Measurements from ENCODE around the gene ERGIC1. TPM values are rescaled to one million over a fixed set of nuclear protein-coding genes. Genes with fewer than 3 reads are reported as not detected.
A peak's percentile ranks its signal among the peaks of the same experiment; 100 is the strongest.

The ERGIC1 gene
- total and polyA plus RNA-seq, 2 of the 13 experiments (the other 11 are each of a cell fraction or from before 2014, with no cell fraction given): 78.5 to 184 TPM

- TF ChIP-seq MEF2D (CRISPR knock-in tag; IDR thresholded peaks at IDR 0.05): 0 out of 2 replicates have a peak, but pooled peaks have one; percentile 23
- no peak for TF ChIP-seq E2F1 (CRISPR knock-in tag; IDR thresholded peaks at IDR 0.05)
- no peak for TF ChIP-seq ZNF343 (CRISPR knock-in tag; IDR thresholded peaks at IDR 0.05)
- TF ChIP-seq PAXIP1 (CRISPR knock-in tag; conservative IDR thresholded peaks at IDR 0.05): no peak; the same call in 1 of the 2 replicates
- no peak for TF ChIP-seq EP300 (IDR thresholded peaks at IDR 0.05; ENCODE audit: low read depth in 2 of 2, low read length in 2 of 2)
- TF ChIP-seq EP300 (CRISPR knock-in tag; IDR thresholded peaks at IDR 0.05; ENCODE audit: borderline replicate concordance): no peak
- TF ChIP-seq SKI (IDR thresholded peaks at IDR 0.05; ENCODE audit: partially characterized antibody): no peak
- no peak for TF ChIP-seq ZNF564 (CRISPR knock-in tag; IDR thresholded peaks at IDR 0.05)
- no peak for TF ChIP-seq TEAD3 (CRISPR knock-in tag; optimal IDR thresholded peaks at IDR 0.05; ENCODE audit: borderline replicate concordance)
- TF ChIP-seq ZNF556 (CRISPR knock-in tag; IDR thresholded peaks at IDR 0.05; ENCODE audit: borderline replicate concordance): peak; percentile 13; the same call in 1 of the 2 replicates
- TF ChIP-seq ZNF124 (CRISPR knock-in tag; IDR thresholded peaks at IDR 0.05): no peak
- TF ChIP-seq PITX1 (CRISPR knock-in tag; IDR thresholded peaks at IDR 0.05): no peak
- no peak for TF ChIP-seq ZNF513 (CRISPR knock-in tag; conservative IDR thresholded peaks at IDR 0.05)
- no peak for TF ChIP-seq KDM5B (CRISPR knock-in tag; IDR thresholded peaks at IDR 0.05; ENCODE audit: borderline replicate concordance)
- no peak for TF ChIP-seq DMTF1 (CRISPR knock-in tag; IDR thresholded peaks at IDR 0.05)
- TF ChIP-seq CEBPG (CRISPR knock-in tag; IDR thresholded peaks at IDR 0.05): no peak
- no peak for TF ChIP-seq ZNF281 (CRISPR knock-in tag; IDR thresholded peaks at IDR 0.05; ENCODE audit: borderline replicate concordance)
- no peak for TF ChIP-seq ZNF510 (CRISPR knock-in tag; IDR thresholded peaks at IDR 0.05; ENCODE audit: low read depth)
Measured at GRCh38 chr5:172958331-172959046, 124.4 kb downstream of the ERGIC1 start (continued).
